IPS-NIHi7 (cell line): ENCODE results near the gene TMC5.

Experiments
- DNase-seq: peaks from one replicate; pipeline ENCODE4 v3.0.0; 2012; ENCODE audit warnings: mixed read lengths; ENCODE audit errors: extremely low spot score

Gene TMC5

DNA sequence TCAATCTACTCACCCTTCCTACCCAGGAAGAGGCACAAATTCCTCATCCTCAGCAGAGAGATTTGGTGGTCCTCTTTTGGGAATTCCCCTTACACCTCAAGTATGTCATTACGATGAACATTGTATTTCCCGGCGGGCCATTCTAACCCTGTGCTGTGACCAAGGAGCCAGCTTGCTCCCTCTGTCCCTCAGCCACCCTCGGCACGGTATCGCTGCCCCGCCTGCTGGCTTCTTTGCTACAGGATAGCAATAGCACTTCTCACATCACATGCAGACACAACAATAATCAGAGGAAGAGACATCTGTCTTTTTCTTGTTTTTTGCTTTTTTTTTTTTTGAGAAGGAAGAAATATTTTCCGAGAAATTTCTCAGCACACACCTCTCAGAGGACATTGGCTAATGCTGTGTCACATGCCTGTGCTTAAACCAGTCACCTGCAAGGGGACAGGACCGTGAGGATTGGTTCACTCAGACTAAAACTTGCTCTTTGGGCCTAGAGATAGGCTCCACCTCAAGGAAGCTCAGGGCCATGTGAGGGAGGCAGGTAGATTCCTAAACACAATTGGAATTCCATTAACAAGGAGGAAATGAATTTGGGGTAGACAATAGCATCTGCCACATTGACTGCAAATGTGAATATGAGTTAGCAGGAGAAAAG, 41.2 kb downstream of the TMC5 start:
- no peak for DNase-seq

GRCh38 chr16:19460397-19460796, 42.7 kb downstream of the TMC5 start:
- no peak for DNase-seq

GRCh38 chr16:19463468-19464315, 46.0 kb downstream of the TMC5 start:
- DNase-seq = peak; percentile 15

GRCh38 chr16:19468300-19468699, 50.6 kb downstream of the TMC5 start:
- DNase-seq = no peak

GRCh38 chr16:19472482-19472881, 54.8 kb downstream of the TMC5 start:
- no peak for DNase-seq

GRCh38 chr16:19474617-19475016, 56.9 kb downstream of the TMC5 start:
- no peak for DNase-seq

GRCh38 chr16:19478505-19478904, 60.8 kb downstream of the TMC5 start:
- DNase-seq = no peak

- DNase-seq = peak; percentile 34
These were observed 61.6 kb downstream of the TMC5 start for GRCh38 chr16:19479302-19479721.

- DNase-seq = no peak
These were observed 63.6 kb downstream of the TMC5 start for GRCh38 chr16:19481296-19481695.

- DNase-seq = no peak
These were observed 64.1 kb downstream of the TMC5 start for GRCh38 chr16:19481769-19482168.

DNA sequence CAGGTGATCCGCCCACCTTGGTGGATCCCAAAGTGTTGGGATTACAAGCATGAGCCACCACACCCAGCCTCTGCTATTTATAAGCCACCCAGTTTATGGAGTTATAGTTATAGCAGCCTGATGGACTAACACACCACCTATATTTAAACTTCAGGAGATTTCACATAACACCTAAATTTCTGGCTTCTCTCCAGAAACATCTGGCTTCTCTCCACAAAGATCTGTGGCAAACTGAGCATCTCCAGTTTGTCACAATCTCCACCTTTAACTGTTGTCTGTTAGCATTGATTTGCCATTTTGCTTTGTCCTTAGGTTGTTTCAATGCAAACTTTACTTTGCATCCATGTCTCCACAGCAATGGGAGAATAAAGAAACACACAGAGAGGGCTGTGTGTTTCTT, 64.6 kb downstream of the TMC5 start:
- no peak for DNase-seq

DNA sequence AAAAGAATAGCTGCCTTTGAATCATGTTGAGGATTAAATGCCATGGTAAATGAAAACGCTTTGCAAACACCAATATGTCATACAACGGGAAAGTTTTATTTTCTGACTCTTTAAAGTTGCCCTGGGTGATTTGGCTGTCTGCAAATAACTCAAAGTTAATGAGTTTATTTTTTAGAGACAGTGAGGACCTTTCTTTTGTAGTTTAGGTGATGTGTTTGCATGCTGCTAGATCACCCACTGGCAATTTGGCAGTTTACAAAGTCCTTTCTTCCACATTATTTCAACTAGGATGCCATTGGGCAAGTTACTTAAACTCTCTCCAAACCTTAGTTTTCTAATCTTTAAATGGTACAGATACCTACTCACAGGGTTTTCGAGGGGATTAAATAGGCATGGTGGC, 66.4 kb downstream of the TMC5 start:
- no peak for DNase-seq

DNA sequence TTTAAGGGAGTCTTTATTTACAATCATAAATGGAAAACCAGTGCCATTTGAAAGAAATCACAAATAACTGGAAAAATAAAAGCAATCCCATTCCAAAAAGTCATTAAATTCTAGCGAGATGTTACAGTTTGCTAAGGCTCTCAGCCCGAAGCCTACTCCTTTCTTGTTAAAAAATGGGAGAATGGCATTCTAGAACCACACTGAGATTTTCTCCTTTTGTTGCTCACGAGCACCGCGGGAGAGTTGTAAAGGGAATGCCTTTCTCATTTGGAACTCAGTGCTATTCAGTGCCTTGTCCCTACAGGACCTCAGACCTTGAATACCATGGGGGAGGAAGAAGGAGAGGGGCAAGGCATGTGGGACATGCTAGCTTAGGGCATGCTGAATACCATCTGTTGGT, 67.9 kb downstream of the TMC5 start:
- peak; percentile 21 for DNase-seq

GRCh38 chr16:19486051-19486450, 68.4 kb downstream of the TMC5 start:
- DNase-seq = no peak

DNA sequence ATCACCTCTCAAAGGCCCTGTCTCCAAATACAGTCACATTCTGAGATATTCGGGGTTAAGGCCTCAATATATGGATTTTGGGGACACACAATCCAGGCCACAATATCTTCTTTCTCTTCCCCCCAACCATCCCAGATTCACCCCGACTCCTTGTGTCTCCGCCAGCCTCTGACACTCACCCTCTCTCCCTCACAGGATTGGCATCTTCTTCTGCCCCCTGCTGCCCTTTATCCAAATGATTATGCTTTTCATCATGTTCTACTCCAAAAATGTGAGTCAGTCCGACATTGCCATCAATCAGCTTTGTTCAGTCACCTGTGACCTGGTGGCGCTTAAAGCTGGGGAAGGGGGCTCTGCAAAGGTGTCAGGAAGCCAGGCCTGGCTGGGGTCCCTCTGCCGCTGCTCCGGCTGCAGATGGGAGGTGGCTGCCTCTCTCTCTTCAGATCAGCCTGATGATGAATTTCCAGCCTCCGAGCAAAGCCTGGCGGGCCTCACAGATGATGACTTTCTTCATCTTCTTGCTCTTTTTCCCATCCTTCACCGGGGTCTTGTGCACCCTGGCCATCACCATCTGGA, 69.2 kb downstream of the TMC5 start:
- DNase-seq = no peak

DNA sequence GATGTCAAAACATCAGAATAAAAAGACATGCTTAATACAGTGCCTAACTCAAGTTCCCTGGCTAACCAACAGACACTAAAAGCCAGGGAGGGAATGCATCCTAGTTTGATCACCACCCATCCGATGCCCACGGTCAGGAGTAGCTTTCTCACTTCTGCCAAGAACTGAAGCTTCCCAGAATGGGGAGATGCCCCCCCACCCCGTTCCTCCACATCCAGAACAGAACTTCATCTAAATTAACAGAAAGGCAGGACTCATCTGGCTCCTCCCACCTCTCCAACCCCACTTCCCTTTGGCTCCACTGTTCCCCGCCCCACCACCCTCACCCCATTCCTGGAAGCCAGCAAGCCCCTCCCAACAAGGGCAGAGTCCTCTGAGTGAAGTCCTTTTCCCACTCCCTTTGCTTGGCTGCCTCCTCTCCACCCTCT, 70.5 kb downstream of the TMC5 start:
- DNase-seq = peak; percentile 48

DNA sequence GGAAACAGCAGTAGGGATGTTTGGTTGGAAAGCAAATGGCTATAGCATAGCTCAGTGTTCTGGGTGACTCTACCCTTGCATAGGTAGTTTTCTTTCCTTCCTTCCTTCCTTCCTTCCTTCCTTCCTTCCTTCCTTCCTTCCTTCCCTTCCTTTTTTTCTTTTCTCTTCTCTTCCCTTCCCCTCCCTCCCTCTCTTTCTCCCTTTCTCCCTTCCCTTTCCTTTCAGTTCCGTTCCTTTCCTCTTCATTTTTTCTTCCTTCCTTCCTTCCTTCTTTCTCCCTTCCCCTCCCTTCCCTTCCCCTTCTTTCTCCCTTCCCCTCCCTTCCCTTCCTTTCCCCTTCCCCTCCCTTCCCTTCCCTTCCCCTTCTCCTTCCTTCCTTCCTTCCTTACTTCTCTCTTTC, 72.9 kb downstream of the TMC5 start:
- DNase-seq = no peak

DNA sequence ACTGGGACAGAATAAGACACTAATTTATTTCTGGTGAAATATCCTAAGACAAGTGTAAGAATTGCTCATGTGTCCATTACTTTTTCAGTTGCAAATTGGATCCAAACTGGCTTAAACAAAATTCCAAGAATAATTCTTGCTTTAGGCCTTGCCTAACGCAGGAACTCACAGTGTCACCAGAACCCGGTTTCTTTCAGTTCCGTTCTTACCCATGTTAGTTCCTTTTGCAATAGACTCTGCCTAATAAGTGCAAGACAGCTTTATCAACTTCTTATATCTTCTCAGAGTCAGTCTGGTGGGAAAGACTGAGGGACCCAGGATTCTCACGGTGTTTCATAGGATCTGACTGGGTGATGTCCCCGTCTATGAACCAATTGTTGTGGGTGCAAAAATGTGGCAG, 79.5 kb downstream of the TMC5 start:
- no peak for DNase-seq

DNA sequence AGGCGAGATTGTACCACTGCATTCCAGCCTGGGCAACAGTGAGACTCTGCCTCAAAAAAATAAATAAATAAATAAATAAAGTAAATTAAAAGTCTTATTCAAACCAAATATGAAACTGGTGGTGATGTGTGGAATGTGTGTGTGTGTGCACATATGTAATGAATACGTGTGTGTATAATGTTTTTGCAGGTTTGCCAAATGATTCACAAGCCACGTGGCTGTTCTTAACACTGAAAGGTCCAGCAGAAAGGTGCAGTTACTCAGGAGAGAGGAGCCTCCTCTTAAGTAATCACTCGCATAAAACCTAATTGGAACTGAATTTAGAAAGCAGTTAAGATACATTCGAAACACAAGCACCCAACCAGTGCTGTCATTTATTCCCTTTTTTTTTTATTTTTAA, 81.3 kb downstream of the TMC5 start:
- no peak for DNase-seq

- DNase-seq = no peak
These were observed 81.8 kb downstream of the TMC5 start for GRCh38 chr16:19499481-19499880.

- peak; percentile 74 for DNase-seq
These were observed 84.9 kb downstream of the TMC5 start for GRCh38 chr16:19502395-19503131.

GRCh38 chr16:19503461-19504075, 85.9 kb downstream of the TMC5 start:
- DNase-seq = no peak
